Smooth muscle cell (in vitro differentiated cells): Measurements from ENCODE around the gene NTHL1. TPM values are rescaled to one million over a fixed set of nuclear protein-coding genes. Genes with fewer than 3 reads are reported as not detected.

ENCODE experiments used
- DNase-seq: peaks from one replicate; lab custom pipeline; 2025; ENCODE audit not compliant: unreplicated experiment; lab: John Stamatoyannopoulos, UW
- H2AFZ ChIP-seq: fragments of 200-600 bp; sonication (generic); 2 replicates; pipeline ENCODE4 v1.6.0; 2016; ENCODE audit warnings: antibody characterized with exemption, low read depth, mild to moderate bottlenecking
- H3F3A ChIP-seq: fragments of 200-600 bp; sonication (generic); 2 replicates; pipeline ENCODE4 v1.6.0; 2017; ENCODE audit warnings: antibody characterized with exemption, low read depth
- H3K27ac ChIP-seq: fragments of 200-600 bp; sonication (generic); 2 replicates; pipeline ENCODE4 v1.5.1; 2016; ENCODE audit warnings: low read depth, mild to moderate bottlenecking
- H3K27me3 ChIP-seq: fragments of 200-600 bp; sonication (generic); 2 replicates; pipeline ENCODE4 v1.6.1; 2016; ENCODE audit warnings: low read depth, mild to moderate bottlenecking
- H3K36me3 ChIP-seq: fragments of 200-600 bp; sonication (generic); 2 replicates; pipeline ENCODE4 v1.5.1; 2016; ENCODE audit warnings: low read depth
- H3K4me1 ChIP-seq: fragments of 200-600 bp; sonication (generic); 2 replicates; pipeline ENCODE4 v1.5.1; 2016; ENCODE audit warnings: low read depth
- H3K4me2 ChIP-seq: fragments of 200-600 bp; sonication (generic); 2 replicates; pipeline ENCODE4 v1.6.0; 2016; ENCODE audit warnings: mild to moderate bottlenecking
- H3K4me3 ChIP-seq: fragments of 200-600 bp; sonication (generic); 2 replicates; pipeline ENCODE4 v1.5.1; 2016; ENCODE audit warnings: mild to moderate bottlenecking
- H3K79me2 ChIP-seq: fragments of 200-600 bp; sonication (generic); 2 replicates; pipeline ENCODE4 v1.6.0; 2016; ENCODE audit warnings: low read depth, mild to moderate bottlenecking
- H3K9ac ChIP-seq: fragments of 200-600 bp; sonication (generic); 2 replicates; pipeline ENCODE4 v1.6.0; 2016; ENCODE audit warnings: low read depth
- H3K9me3 ChIP-seq: fragments of 200-600 bp; sonication (generic); replicated peaks from 2 replicates; pipeline ENCODE4 v1.5.1; 2016; ENCODE audit warnings: low read depth
- H4K20me1 ChIP-seq: fragments of 200-600 bp; sonication (generic); 2 replicates; pipeline ENCODE4 v1.6.0; 2016; ENCODE audit warnings: low read depth
- CTCF ChIP-seq: fragments of 200-600 bp; sonication (generic); IDR thresholded peaks from 2 replicates; pipeline ENCODE4 v1.5.1; 2017; ENCODE audit warnings: borderline replicate concordance, mild to moderate bottlenecking, antibody characterized with exemption; ENCODE audit not compliant: insufficient read depth, poor library complexity, severe bottlenecking
- WGBS: methylation state at CpG from one replicate; pipeline ENCODE4 v1.1.7; 2016; ENCODE audit warnings: low lambda C conversion rate; 5-methylcytosine and 5-hydroxymethylcytosine counted together
- polyA plus RNA-seq: library from polyadenylated mRNA; unstranded; fragments of >200 nt; fragmentation: Nextera tagmentation; extraction: Ambion mirVana; gene quantifications from 2 replicates; pipeline ENCODE4 v1.2.1, GENCODE V29; 2016
- total RNA-seq: library from RNA; depleted of rRNA; stranded (reverse); fragments of >200 nt; gene quantifications from 2 replicates; pipeline ENCODE4 v1.2.3, GENCODE V29; 2014

Gene NTHL1
- total and polyA plus RNA-seq, 2 experiments from 2014 or later, result 23.8 to 39.3 TPM

GRCh38 chr16:2042986-2043666 is 4.5 kb downstream of the NTHL1 start:
- H3K27me3 ChIP-seq, result no peaks in the 10 kb centered on the region
- H3K4me2 ChIP-seq, result no peak overlapping the region
- no peaks in the 10 kb centered on the region for H3K9me3 ChIP-seq
- H3K36me3 ChIP-seq, result no peaks in the 10 kb centered on the region
- WGBS, result 96% methylated on average over 10 of the region's 11 CpGs
- no peak for DNase-seq
- H3K79me2 ChIP-seq, result peaks cover 3% of the 10 kb centered on the region
- H3F3A ChIP-seq, result no peaks in the 10 kb centered on the region
- H3K9ac ChIP-seq, result no peak overlapping the region
- no peak overlapping the region for H3K4me3 ChIP-seq
- no peak overlapping the region for H3K27ac ChIP-seq
- H4K20me1 ChIP-seq, result no peaks in the 10 kb centered on the region
- TF ChIP-seq CTCF, result no peak
- H2AFZ ChIP-seq, result no peak overlapping the region
- peaks cover 9% of the 10 kb centered on the region for H3K4me1 ChIP-seq

GRCh38 chr16:2042171-2042985 is 5.3 kb downstream of the NTHL1 start:
- H3K36me3 ChIP-seq, result no peaks in the 10 kb centered on the region
- no peak for DNase-seq
- H3K79me2 ChIP-seq, result no peaks in the 10 kb centered on the region
- H3K9ac ChIP-seq, result no peak overlapping the region
- H3K27ac ChIP-seq, result no peak overlapping the region
- H4K20me1 ChIP-seq, result no peaks in the 10 kb centered on the region
- H3K4me3 ChIP-seq, result no peak overlapping the region
- H2AFZ ChIP-seq, result no peak overlapping the region
- H3K4me1 ChIP-seq, result peaks cover 9% of the 10 kb centered on the region
- WGBS, result 96% methylated on average over 18 of the region's 22 CpGs
- H3K27me3 ChIP-seq, result no peaks in the 10 kb centered on the region
- no peaks in the 10 kb centered on the region for H3F3A ChIP-seq
- TF ChIP-seq CTCF, result no peak
- no peak overlapping the region for H3K4me2 ChIP-seq
- no peaks in the 10 kb centered on the region for H3K9me3 ChIP-seq

- Histone ChIP-seq H3F3A (no peaks in the 10 kb centered on the region), H3K9me3 (no peaks in the 10 kb centered on the region), H3K4me3 (no peak overlapping the region), H3K79me2 (no peaks in the 10 kb centered on the region), H3K36me3 (no peaks in the 10 kb centered on the region), H3K4me1 (peaks cover 8% of the 10 kb centered on the region), H3K9ac (no peak overlapping the region), H3K27ac (peak overlapping the region; percentile 90), H4K20me1 (no peaks in the 10 kb centered on the region), H3K27me3 (no peaks in the 10 kb centered on the region), H3K4me2 (no peak overlapping the region), H2AFZ (no peak overlapping the region)
- TF ChIP-seq CTCF, result no peak
- DNase-seq, result no peak
- WGBS, result 95% methylated on average over 20 of the region's 20 CpGs
Observed at GRCh38 chr16:2040787-2041522, 6.7 kb downstream of the NTHL1 start.
